ENCODE results near the gene FOXA3. TPM values are rescaled to one million over a fixed set of nuclear protein-coding genes. Genes with fewer than 3 reads are reported as not detected.

The FOXA3 gene
- 2.1 and 2.6 TPM in 2 replicates for total RNA-seq (2014; rRNA removed; shearing (Covaris generic))

DNA sequence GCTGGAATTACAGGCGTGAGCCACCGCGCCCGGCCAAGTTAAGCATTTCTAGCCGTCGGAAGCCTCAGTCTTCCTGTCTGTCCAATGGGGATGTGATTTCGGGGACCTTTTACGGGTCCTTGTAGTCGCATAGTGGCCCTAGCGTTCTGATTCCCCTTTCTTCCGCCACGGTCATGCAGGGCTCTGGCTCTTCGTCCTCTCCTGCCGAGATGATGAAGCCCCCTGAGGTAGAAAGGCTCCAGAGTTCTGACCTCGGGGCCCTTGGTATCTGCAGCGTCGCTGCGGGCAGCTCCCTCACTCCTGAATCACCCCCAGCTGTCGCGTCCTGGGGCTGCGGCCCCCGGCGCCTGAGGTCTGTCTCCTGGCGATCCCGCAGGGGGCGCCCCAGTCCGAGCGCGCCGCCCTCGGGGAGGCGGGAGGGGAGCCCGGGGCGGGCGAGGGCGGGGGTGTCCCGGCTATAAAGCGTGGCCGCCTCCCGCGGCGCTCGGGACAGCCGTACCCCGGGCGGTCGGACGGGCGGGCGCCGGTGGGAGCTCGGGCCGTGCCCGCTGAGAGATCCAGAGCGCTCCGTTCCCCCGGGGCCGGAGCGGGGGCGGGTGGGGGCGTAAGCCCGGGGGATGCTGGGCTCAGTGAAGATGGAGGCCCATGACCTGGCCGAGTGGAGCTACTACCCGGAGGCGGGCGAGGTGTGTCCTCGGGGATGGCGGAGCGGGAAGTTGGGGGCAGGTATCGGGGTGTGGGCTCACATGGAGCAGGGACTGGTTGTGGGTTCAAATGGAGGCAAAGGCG lies at the start of gene FOXA3:
Gene FOXA3 (plus strand): TSS at position 487 of the 789 bp plus-strand sequence. CDS start 131 bp downstream, at position 618.
- peak; percentile 83 for DNase-seq (ENCODE audit: low read depth)

DNA sequence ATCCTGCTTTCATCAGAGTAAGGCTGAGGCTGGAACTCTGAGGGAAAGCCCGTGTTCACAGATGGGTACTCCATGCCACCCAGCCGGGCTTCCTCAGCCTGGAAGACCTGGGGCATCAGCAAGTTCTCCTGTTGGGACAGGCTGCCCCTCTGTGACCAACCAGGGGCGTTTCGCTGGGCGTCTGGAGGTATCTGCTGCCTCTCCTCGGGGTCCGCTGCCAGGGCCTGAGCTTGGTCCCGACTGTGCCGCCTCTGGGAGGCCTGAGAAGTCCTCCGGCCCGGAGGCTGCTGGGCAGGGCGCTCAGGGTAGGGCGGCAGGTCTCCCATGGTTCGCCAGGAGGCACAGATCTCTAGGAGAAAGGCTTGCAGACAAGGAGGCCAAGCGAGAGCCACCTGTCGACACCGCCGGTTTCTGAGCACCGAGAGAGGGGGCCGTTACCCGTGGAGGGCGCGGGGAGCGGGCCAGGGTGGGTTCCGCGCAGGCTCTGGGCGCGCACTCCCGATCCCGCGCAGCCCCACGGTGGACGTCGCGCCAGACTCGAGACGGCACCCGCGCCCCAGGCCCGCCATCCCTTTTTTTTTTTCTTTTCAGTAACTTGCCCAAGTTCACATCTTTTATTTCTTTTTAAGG lies 49.2 kb upstream of the FOXA3 start, which contains the start of gene RSPH6A:
Gene RSPH6A (minus strand): TSS at position 458 of the 630 bp plus-strand sequence. CDS start 132 bp downstream, at position 326.
- no peak for DNase-seq (ENCODE audit: low read depth)

DNA sequence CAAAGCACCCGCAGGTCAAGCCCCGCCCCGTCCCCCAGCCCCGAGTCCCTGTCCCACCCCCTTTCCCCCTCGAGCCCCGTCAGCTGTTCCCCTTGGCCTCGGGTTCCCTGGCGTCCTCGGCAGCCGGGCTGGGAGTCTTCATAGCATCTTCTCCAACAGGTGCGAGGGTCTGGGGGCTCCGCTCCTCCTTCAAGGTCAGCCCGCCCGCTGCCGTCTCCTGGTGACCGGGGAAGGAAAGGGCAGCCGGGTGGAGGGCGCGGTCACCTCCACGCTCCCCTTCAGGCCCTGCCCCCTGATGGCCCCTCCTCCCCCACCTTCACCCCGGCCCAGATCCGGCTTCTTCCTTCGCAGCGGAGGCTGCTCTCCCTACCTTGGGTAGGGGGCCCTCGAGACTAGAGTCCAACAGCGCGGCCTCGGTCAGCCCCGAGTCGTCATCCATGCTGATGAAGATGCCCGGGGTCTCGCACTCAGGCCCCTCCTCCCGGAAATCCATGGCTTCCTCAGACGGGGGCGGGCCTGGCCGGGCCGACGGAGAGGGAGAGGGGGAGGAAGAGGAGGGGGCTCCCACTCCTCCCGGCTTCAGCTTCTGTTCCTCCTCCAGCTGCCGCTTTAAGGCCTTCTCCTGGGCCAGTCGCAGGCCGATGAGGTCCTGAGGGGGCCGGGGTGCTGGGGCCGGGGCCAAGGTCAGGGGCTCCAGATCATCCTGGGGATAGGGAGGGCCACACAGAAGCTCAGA lies 48.5 kb upstream of the FOXA3 start:
- DNase-seq (ENCODE audit: low read depth): no peak

- DNase-seq (ENCODE audit: low read depth): no peak
Measured at GRCh38 chr19:45816236-45817009, 47.7 kb upstream of the FOXA3 start.

DNA sequence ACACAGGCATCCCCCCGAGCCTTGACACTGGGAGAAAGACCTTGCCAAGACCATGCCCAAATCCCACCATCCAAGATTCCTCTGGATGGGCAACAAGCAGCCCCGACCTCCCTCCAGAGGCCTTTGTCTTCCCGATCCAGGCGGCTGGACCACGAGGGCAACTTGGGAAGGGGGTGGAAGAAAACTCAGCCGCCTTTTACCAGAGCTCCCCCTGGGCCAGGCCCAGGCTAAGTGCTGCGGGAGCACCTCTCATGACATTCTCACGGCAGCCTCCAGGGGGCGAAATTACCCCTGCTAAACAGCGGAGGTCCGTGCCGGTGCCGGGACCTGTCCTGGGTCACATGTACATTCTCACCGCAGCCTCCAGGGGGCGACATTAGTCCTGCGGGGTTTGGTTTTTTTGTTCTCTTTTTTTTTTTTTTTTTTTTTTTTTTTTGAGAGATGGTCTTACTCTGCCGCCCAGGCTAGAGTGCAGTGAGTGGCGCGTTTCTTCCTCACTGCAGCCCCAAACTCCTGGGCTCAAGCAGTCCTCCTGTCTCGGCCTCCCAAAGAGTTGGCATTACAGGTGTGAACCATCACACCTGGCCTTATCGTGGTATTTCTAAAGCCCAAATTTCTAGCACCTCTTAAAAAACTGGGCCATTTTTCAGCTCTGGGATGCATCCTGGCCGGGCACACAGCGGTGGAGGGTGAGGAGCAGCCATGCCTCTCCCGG lies 47.0 kb upstream of the FOXA3 start:
- peak; percentile 95 for DNase-seq (ENCODE audit: low read depth)

GRCh38 chr19:45817725-45818301 lies 46.3 kb upstream of the FOXA3 start:
- peak; percentile 36 for DNase-seq (ENCODE audit: low read depth)

- no peak for DNase-seq (ENCODE audit: low read depth)
Measured at GRCh38 chr19:45819769-45820168, 44.4 kb upstream of the FOXA3 start.

DNA sequence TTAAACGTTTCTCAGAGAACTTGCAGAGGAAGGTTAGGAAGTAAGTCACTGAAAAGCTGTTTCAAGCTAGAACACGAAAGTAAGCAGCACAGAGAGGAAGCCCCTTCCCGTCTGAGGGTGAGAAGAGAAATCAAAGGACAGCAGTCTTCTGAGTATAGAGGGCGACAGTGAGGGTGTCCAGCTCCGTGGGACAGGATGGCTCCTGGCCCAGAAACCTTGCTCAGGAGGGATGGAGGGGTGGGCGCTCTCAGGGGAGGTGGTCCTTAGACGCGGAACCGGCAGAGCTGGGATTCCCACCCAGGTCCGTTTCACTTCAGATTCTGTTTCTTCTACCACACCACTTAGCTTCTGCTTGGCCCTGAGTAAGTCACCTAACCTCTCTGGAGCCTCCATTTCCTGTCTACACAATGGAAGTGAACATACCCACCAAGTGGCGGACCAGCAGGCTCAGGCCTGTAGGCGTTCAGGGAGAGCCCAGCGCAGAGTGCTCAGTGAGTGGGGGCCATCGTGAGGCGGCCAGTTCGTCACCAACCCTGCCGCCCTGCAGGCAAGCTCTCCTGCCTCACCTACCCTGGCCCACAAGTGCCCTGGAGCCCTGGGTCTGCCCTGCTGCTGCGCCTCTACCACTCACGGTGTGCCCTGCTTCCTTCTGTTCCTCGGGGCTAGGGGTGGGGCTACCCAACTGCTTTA lies 43.6 kb upstream of the FOXA3 start:
- DNase-seq (ENCODE audit: low read depth): no peak

- DNase-seq (ENCODE audit: low read depth): no peak
Measured at GRCh38 chr19:45821103-45821521, 43.0 kb upstream of the FOXA3 start.

DNA sequence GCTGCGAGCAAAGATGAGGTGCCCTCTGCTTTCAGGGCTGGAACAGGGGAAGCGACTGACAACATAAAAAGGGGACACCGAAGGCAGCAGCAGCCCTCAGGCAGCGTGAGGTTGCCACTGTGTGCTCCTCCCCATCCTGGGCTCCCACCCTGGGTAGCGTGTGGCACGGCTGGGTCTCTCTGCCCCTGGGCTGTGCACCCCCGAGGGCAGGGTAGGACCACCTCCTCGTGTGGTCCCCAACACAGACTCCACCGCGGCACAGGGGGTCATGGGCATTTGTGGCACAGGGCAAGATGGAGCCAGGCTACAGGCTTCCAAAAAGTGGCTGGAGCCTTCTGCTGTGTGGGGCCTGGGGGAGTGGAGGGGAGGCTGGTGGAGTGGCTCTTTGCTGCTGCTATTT lies 42.6 kb upstream of the FOXA3 start:
- DNase-seq (ENCODE audit: low read depth): no peak

DNA sequence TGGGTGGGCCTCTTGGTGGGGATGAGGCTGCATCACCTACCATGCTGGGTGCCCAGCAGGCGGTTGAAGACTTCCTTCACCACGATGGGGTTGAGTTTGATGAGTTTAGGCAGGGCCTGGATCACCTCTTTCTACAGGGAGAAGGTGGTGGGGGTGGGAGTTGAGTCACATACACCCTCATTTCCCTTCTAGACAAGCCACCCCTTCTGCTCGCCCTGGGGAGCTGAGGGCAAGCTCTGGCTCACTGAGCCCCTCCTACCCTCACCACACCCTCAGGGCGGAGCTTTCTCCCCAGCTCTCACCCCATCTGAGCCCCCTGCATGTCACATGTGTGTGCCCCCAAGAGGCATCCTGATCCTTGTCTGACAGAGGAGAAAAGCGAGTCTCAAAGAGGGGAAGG lies 41.4 kb upstream of the FOXA3 start:
- no peak for DNase-seq (ENCODE audit: low read depth)

DNA sequence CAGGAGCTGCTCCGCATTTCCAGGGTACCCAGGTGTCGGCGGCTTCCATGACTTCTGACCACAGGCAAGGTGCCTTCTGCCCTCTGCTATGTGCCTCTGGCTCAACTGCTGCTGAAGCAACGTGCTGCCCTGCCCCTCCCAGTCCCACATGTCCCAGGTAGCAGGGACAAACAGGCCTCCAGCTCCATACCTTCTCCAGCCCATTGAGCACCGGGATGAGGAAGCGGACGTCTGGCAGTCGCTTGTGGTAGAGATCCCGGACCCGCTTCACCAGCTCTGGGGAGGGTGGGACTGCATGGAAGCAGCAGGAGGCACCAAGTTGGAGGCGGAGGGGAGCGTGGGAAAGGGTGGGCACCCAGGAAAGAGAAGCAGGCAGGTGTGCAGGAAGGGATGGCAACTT lies 40.9 kb upstream of the FOXA3 start:
- DNase-seq (ENCODE audit: low read depth): no peak

DNA sequence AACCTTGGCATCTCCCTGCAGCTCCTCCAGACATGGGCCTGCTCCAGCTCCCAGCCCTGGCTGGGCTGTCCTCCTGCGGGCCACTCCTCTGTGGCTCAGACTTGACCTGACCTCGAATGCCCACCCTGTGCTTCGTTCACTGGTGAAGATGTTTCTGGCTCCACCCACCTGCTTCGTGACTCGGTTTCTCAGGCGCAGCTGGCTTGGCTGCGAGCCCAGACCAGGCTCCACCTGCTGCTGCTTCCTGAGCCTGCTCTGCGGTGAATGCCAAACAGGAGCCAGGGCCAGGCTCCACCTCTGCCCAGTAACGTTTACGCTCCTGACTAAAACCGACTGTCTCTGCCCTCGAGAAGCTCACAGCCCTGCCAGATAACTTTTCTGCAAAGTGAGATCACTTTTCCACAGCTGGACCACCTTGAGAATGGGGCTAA lies 40.1 kb upstream of the FOXA3 start:
- no peak for DNase-seq (ENCODE audit: low read depth)

DNA sequence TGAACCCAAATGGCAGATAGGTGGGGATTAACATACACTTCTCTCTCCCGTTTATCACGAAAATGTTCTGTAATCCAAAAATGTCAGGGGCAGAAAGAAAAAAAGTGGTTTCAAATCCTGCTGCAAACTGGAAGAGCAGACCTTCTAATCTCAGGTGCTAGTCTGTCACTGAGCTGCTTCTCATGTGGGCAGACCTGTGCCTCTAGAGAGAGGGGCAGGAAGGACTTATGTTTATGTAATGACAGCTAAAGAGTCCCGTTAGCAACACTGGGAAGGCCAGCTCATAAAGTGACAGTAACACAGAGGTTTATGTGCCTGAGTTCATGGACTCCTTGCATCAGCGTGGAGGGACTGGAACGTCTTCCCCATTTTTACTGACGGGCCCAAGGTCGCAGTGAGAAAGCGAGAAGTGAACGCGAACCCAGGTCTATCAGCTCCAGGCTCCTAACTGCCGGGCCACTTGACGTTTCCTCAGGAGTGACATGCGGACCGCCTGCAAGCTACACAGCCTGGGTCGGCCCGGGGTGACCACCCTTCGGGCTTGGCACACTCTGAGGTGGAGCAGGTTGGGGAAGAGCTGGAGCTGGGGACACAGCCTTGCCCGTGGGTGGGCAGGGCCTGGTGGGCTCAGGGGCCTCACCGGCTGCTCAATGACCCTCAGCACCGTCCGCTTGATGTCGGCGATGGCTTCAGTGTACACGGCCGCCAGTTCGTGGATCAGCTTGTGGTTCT lies 39.4 kb upstream of the FOXA3 start:
- DNase-seq (ENCODE audit: low read depth): no peak

- DNase-seq (ENCODE audit: low read depth): no peak
Measured at GRCh38 chr19:45825263-45825605, 38.9 kb upstream of the FOXA3 start.

DNA sequence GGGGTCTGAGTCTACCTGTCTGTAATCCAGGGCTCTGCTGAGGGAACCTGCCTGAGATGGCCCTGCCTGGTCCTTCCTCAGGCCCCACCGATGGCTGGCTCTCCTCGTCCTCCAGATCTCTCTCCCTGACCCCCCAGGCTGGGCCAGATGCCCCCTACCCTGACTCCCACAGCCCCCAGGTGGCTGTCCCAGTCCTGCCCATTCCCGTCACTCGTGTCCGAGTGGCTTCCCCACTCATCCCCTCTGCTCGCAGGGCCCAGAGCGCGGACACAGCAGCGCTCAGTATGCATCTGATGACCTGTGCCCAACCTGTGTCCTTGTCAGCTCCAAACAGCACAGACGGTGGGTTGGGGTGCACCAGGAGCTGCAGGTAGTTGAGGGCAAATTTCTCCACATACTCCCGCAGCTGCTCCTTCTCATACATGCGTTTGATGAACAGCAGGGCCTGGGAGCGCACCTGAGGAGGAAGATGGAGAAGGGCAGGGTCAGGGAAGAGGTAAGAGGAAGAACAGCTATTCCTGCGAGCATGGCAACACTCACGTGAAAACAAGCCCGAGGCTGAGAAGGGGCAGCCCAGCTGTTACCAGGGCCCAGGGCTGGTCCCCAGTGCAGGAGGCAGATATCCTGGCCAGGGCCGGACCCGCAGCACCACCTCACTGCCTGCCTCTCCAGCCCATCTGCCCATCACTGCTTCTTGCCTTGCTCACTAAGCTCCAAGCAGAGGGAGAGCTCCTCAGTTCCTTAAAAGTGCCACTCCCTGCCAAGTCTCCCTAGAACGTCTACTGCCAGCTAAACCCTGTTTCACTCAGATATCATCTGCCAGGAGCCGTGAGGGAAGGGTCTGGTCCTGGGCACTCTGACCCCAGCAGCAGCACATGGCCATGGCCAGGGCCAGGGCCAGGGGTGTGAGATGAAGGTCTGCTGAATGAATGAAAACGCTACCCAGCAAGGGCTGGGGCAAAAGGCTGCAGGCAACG lies 37.9 kb upstream of the FOXA3 start:
- no peak for DNase-seq (ENCODE audit: low read depth)

DNA sequence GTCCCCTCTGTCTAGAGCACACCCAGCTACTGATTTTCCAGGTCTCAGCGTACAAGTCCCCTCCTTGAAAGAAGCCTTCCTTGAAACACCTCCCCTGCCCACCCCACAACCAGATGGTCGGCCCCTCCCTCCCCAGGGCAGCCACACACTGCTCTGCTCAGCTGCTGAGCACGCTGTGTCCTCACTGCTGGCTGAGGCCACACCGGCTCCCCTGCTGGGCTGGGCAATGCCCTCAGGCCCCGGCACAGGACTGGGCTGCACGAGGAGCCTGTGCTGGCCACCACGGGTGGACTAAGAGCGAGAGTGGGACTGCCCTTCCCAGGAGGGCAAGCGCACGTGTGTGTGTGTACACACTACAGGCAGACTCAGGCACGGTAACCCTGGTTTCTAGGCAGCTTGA lies 37.2 kb upstream of the FOXA3 start:
- DNase-seq (ENCODE audit: low read depth): no peak

GRCh38 chr19:45827459-45828093 lies 36.5 kb upstream of the FOXA3 start:
- no peak for DNase-seq (ENCODE audit: low read depth)
